Head of caudate nucleus (tissue), 42 donors: ENCODE results near the gene SRGAP3.

Experiments
- DNase-seq, 42 donors: peaks; one replicate each; pipeline versions ENCODE4 v3.0.0 to v3.0.0-alpha.2; 2020 to 2021; ENCODE audit warnings: mixed read lengths in 7 of 42
- intact Hi-C: fragments of 100-400 bp; cut with DNase I; formaldehyde crosslinking; loops from one replicate; pipeline ENCODE4 v1.15.0; 2022

The SRGAP3 gene

GRCh38 chr3:8976540-8977182 lies 272.8 kb downstream of the SRGAP3 start:
- intact Hi-C loops, result no loop called here
- DNase-seq, result no peak

DNA sequence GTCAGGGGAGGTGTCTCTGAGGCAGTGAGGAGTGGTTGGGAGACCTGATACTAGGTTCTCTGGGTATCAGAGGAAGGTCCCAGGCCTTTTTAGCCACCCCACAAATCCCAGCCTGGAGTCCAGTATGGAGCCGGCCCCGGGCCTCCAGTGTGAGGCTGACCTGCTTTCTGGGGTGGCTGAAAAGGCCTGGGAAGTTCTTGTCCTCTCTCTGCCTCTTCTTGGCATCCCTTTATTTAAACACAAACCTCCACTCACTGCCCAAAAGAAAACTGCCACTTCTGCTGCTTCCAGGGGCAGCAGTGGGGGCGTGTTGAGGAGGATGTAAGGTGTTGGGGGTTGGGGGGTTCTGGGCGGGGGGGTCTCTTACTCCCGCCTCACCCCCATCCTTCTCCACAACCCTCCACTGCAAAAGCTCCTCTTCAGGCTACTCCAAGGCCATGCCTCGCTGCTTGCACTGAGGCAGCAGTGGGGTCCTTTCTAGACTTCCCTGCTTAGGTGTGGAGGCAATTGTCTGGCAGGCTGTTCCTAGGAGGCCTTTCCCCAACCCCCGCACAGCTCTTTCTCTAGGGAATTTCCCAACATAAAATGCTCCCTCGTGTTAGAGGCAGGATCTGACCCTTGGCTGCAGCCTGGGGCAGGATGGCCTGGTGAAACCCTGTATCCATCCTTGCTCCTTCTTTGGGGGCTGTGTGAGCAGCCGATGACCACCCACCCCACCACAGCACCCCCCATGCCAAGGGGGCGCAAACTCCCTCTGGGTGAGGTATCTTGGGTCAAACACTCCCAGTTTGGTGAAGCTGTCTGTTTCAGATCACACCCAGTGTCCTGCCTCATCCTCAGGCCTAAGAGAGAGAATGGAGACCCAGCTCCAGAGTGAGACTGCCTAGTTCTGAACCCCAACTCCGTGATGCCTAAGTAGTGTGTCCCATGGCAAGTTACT lies 274.1 kb downstream of the SRGAP3 start:
- DNase-seq, result no peak
- intact Hi-C loops, result no loop called here

GRCh38 chr3:8974458-8974857 lies 275.0 kb downstream of the SRGAP3 start:
- DNase-seq, result no peak
- intact Hi-C loops, result loop anchor here (5.0 kb wide), 1 partner anchor 328 kb away; no protein-coding TSS in a partner anchor

DNA sequence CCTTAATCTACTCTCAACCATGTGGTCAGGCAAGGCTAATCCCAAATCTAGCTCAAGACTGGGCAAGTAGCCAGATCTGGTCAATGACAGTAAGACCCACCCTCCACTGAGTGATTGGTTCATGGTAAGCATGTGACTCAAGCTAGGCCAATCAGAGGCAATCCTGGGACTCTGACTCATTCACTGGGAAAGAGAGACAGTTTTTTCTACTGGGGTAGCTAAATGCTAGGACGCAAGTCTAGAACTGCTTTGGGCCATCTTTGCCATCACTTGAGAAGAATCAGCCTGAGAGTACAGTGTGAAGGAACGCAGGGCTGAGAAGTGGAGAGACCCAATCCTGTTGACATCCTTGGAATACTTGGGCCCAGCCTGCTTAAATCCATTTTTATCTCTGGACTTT lies 276.8 kb downstream of the SRGAP3 start:
- intact Hi-C loops, result loop anchor here (5.0 kb wide), 1 partner anchor 330 kb away; no protein-coding TSS in a partner anchor

GRCh38 chr3:8970971-8971589 lies 278.4 kb downstream of the SRGAP3 start:
- DNase-seq, result peak in 41 of 42 donors; percentile 52 to 91 (median 76)
- intact Hi-C loops, result loop anchor here (5.0 kb wide), 1 partner anchor 331 kb away; no protein-coding TSS in a partner anchor

More for the DNA sequence above, 276.8 kb downstream of the SRGAP3 start:
- no peak for DNase-seq

DNA sequence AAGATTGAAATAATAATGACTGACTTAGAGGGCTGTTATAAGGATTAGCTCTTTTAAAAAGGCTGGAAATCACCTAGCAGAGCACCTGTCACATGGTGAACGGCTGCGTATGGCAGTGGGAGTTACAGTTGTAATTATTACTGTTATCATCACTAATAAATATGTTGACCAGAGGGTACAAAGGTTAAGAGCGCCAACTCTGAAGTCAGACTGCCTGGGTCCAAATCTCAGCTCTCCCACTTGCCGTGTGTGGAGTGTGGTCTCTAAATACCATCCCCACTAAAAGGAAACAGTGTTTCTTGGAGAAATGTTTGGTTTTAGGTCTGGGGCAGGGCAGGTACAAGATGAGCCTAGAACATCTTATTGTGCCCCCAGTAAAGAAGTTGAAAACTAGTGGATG lies 280.2 kb downstream of the SRGAP3 start:
- DNase-seq, result no peak
- intact Hi-C loops, result no loop called here

DNA sequence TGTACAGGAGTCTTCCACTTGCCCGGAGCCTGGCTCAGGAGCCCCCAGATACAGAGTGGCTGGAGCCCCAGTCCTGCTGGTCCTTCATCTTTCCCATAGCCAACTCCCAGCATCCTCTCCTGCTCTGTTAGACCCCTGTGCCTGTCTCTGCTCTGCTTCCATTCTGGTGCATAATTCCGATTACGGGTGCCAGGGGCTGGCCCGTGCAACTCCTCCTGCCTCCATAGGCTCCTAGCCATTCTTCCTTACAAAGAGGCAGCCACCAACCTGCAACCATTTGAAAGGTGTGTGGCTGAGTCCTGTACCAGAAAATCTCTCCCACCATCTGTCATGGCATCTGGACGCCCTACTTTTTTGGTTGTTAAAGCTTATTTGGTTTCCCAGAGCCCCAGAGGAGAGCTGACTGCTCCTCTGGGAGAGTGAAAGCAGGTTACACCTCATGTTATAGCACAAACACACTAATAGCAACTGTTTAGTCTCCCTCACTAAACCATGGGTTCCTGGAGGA lies 281.0 kb downstream of the SRGAP3 start:
- DNase-seq, result no peak
- intact Hi-C loops, result no loop called here

- DNase-seq, result no peak
Measured at GRCh38 chr3:8967553-8967952, 281.9 kb downstream of the SRGAP3 start.

GRCh38 chr3:8966820-8967348 lies 282.6 kb downstream of the SRGAP3 start:
- no peak for DNase-seq
- intact Hi-C loops, result no loop called here

More at GRCh38 chr3:8967553-8967952, 281.9 kb downstream of the SRGAP3 start:
- intact Hi-C loops, result no loop called here

DNA sequence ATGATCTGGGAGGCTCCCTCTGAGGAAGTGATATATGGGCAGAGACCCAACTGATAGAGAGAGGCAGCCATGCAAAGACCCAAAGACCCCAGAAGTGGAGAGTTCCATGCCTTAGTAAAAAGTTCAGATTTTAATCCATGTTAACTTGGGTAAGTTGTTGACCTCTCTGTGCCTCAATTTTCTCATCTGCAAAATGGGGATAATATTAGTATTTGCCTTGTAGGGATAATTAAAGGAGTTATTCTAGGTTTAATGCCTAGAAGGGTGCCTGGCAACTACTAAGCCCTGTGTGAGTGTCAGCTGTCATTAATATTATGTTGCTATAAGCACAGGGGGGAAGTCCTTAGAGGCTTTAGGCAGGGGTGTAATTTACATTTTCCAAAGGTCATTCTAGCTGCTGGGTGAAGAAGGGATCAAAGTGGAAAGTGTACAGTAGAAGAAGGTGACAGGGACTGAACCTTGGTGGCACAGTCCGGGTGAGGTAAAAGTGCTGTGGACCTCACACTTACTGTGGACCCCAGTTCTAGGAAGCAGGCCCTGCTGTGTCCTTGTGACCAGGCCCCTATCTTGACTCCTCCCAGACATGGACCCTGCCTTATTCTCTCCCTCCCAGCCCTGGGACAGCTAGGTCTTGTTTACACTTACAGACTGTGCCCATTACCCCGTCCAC lies 283.2 kb downstream of the SRGAP3 start:
- intact Hi-C loops, result no loop called here
- DNase-seq, result no peak

GRCh38 chr3:8964436-8965370 lies 284.7 kb downstream of the SRGAP3 start:
- peak in 2 of 42 donors; percentile 23 to 49 for DNase-seq
- intact Hi-C loops, result no loop called here

GRCh38 chr3:8963137-8963853 lies 286.2 kb downstream of the SRGAP3 start, which contains the start of gene RAD18:
TSS of gene RAD18 (minus strand) at chr3:8963472. CDS start at chr3:8963385, 87 bp downstream.
- DNase-seq, result peak; percentile 72 to 95 (median 89)
- intact Hi-C loops, result no loop called here

- DNase-seq, result no peak
Measured at GRCh38 chr3:8962226-8962861, 287.1 kb downstream of the SRGAP3 start.

GRCh38 chr3:8959668-8960067 lies 289.8 kb downstream of the SRGAP3 start:
- intact Hi-C loops, result no loop called here
- DNase-seq, result no peak

More at GRCh38 chr3:8962226-8962861, 287.1 kb downstream of the SRGAP3 start:
- intact Hi-C loops, result no loop called here

GRCh38 chr3:8954938-8955763 lies 294.3 kb downstream of the SRGAP3 start:
- DNase-seq, result no peak
- intact Hi-C loops, result no loop called here
